Measurements from ENCODE around the gene P3H2. TPM values are rescaled to one million over a fixed set of nuclear protein-coding genes. Genes with fewer than 3 reads are reported as not detected.
A peak's percentile ranks its signal among the peaks of the same experiment; 100 is the strongest.

Gene P3H2
- total RNA-seq, 4 donors from 2014 or later, result 0.70 to 23.1 (median 7.5) TPM

DNA sequence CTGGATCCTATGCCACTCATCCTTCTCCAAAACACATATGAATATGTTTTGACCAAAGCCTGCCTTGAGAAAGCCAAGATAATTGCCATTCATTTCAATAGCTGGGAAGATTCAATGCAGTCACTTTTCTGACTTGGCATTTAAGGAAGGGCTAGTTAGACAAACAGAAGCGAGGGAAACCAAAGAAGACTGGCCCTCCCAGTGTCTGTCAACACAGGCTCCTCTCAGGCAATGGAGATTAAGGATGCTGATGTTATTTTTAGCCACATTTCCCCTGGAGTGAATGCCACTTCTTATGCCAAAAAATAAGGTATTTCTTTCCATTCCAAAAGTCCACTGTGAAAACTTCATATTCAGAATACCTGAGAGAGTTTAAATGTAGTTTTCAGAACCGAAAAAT is 101.7 kb downstream of the P3H2 start:
- TF ChIP-seq, protein P1, sequence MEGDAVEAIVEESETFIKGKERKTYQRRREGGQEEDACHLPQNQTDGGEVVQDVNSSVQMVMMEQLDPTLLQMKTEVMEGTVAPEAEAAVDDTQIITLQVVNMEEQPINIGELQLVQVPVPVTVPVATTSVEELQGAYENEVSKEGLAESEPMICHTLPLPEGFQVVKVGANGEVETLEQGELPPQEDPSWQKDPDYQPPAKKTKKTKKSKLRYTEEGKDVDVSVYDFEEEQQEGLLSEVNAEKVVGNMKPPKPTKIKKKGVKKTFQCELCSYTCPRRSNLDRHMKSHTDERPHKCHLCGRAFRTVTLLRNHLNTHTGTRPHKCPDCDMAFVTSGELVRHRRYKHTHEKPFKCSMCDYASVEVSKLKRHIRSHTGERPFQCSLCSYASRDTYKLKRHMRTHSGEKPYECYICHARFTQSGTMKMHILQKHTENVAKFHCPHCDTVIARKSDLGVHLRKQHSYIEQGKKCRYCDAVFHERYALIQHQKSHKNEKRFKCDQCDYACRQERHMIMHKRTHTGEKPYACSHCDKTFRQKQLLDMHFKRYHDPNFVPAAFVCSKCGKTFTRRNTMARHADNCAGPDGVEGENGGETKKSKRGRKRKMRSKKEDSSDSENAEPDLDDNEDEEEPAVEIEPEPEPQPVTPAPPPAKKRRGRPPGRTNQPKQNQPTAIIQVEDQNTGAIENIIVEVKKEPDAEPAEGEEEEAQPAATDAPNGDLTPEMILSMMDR (IDR thresholded peaks at IDR 0.05), result no peak
- H3K4me3 ChIP-seq, result no peak overlapping the region
- DNase-seq, result no peak
- no peaks in the 10 kb centered on the region for H3K27me3 ChIP-seq
- H3K36me3 ChIP-seq, result no peaks in the 10 kb centered on the region
- H3K4me1 ChIP-seq, result no peaks in the 10 kb centered on the region
- no peak overlapping the region for H3K27ac ChIP-seq
- no peaks in the 10 kb centered on the region for H3K9me3 ChIP-seq

- H3K9me3 ChIP-seq, result no peaks in the 10 kb centered on the region
- no peak overlapping the region for H3K27ac ChIP-seq
- no peak for DNase-seq
- H3K4me1 ChIP-seq, result no peaks in the 10 kb centered on the region
- H3K4me3 ChIP-seq, result no peak overlapping the region
- H3K36me3 ChIP-seq, result no peaks in the 10 kb centered on the region
- TF ChIP-seq POLR2A (IDR thresholded peaks at IDR 0.05), result no peak
- TF ChIP-seq, protein P1 (IDR thresholded peaks at IDR 0.05), result no peak
- H3K27me3 ChIP-seq, result no peaks in the 10 kb centered on the region
These were observed 102.2 kb downstream of the P3H2 start for GRCh38 chr3:190018460-190018859.

DNA sequence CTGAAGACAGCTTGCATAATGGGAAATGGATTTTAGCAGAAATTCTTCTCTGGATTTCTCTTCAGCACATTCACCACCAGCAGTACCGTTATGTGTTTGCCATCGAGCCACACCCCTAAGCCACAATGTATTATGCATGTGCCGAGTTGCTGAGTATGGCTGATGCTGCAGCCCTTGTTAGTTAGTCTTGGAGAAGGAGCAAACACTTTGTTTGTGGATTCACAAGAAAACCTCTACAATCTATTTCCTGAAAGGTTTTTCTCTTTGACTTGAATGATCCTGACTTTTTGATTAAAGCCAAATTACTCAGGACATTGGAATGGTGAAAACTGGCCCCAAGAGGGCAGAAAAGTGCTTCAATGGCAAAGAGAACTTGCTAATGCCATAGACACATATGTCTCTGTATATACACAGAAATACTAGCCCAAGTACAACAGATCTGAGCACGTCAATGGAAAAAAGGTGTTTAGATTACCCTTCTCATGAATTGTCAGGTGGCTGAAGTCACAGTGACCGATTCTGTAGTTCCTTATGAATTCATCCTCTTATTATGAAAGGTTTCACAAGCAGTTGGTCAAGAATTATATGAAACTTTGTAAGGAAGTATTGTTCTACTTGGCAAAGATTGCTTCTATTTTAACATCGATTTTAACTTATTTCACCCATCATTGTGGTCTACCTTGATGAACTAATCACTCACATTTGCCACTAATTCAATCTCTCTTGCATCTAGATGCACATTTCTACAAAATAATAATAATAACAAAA is 103.0 kb downstream of the P3H2 start:
- H3K27ac ChIP-seq, result no peak overlapping the region
- no peaks in the 10 kb centered on the region for H3K9me3 ChIP-seq
- H3K4me1 ChIP-seq, result no peaks in the 10 kb centered on the region
- no peaks in the 10 kb centered on the region for H3K36me3 ChIP-seq
- no peak for TF ChIP-seq POLR2A (IDR thresholded peaks at IDR 0.05)
- TF ChIP-seq, protein P1 (IDR thresholded peaks at IDR 0.05), result peak in 3 of 6 experiments; percentile 38 to 53 (median 46)
- no peak for DNase-seq
- no peaks in the 10 kb centered on the region for H3K27me3 ChIP-seq
- H3K4me3 ChIP-seq, result no peak overlapping the region

DNA sequence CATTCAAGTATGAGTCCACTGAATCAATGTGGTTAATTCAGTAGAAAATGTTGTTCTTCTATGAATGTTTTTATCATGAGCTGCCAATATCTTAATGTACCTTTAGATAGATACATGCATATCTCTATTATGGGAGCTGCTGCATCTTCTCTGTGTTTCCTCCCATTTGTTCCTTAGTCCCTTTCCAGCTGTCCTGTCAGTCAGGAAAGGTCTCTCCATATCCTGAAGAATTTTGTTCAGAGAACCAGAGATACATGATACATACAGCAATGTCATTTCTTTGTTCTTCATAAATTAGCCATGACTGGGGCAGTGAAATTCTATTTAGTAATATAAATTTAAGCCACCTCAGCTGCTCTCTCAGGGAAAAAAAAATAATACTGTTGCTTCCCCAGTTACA is 103.7 kb downstream of the P3H2 start:
- H3K27me3 ChIP-seq, result no peaks in the 10 kb centered on the region
- no peak overlapping the region for H3K27ac ChIP-seq
- H3K4me1 ChIP-seq, result no peaks in the 10 kb centered on the region
- DNase-seq, result no peak
- H3K9me3 ChIP-seq, result no peaks in the 10 kb centered on the region
- TF ChIP-seq, protein P1 (IDR thresholded peaks at IDR 0.05), result no peak
- no peak for TF ChIP-seq POLR2A (IDR thresholded peaks at IDR 0.05)
- H3K4me3 ChIP-seq, result no peak overlapping the region
- no peaks in the 10 kb centered on the region for H3K36me3 ChIP-seq

- H3K4me1 ChIP-seq, result no peaks in the 10 kb centered on the region
- DNase-seq, result no peak
- no peaks in the 10 kb centered on the region for H3K27me3 ChIP-seq
- TF ChIP-seq POLR2A (IDR thresholded peaks at IDR 0.05), result no peak
- TF ChIP-seq, protein P1 (IDR thresholded peaks at IDR 0.05), result no peak
- H3K36me3 ChIP-seq, result no peaks in the 10 kb centered on the region
- no peaks in the 10 kb centered on the region for H3K9me3 ChIP-seq
- H3K4me3 ChIP-seq, result no peak overlapping the region
- H3K27ac ChIP-seq, result no peak overlapping the region
These were observed 105.8 kb downstream of the P3H2 start for GRCh38 chr3:190014940-190015339.
